DMS79 (cell line): Measurements from ENCODE around the gene TRABD2B.

ENCODE experiments used
- DNase-seq: peaks from one replicate; lab custom pipeline; 2025; lab: John Stamatoyannopoulos, UW

The TRABD2B gene

DNA sequence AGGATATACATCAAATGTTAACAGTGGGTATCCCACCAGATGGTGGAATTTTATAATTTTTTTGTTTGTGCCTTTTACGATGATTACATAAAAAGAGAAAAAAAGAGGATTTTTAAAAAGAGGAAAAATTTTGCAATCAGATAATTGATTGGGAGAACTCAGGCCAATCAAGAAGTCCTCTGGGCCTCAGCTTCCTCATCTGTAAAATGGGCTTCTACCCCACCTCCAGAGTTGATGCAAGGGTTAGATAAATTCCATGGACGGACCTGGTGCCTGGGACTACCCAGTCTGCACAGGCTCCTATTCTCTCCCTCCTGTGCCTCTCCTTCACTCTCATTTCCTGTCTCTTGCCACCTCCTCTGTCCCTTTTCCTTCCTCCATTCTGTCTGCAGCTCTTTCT is 88.9 kb downstream of the TRABD2B start:
- no peak for DNase-seq

DNA sequence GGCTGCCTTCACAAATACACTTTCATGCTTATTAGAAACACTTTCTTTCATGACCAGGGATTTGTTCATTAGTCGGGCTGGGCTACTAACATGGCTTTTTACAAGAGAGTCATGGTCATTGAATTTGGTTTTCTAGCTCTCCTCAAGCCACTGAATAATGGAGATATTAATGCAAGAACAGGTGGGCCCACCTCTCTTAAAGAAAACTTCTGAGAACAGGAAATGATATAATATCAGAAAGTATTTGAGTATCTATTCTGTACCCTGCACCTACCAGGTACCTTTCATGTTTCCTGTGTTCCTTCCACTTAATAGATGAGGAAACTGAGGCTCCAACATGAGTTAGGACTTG is 90.0 kb downstream of the TRABD2B start:
- no peak for DNase-seq

DNA sequence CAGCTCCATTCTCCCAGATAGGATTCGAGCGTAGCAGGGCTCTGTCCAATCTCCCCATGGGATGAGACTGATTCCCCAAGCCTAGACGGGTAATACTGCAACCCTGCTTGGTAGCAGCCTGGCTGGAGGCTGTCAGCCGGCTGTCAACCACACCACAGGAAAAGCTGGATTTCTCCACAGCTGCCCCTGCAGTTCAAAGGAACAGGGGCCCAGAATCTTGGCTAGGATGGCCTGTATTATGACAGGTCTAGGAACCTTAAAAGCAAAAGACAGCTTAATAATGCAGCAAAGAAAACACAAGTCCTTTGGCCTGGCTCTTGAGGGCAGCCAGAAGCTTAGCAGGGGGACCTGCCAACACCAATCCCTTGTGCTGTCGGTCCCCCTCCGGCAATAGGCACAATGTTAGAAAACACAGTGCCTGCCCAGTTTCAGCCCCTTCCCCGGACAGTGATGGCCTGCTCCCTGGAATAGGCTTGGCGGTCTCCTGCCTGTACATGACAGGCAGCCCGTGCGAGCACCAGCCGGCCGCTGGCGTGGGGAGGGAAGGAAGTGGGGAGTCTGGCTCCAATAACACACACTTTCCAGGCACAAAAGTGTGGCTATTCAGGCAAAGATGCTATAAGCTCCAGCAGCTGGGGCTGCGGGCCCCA is 90.5 kb downstream of the TRABD2B start:
- no peak for DNase-seq

DNA sequence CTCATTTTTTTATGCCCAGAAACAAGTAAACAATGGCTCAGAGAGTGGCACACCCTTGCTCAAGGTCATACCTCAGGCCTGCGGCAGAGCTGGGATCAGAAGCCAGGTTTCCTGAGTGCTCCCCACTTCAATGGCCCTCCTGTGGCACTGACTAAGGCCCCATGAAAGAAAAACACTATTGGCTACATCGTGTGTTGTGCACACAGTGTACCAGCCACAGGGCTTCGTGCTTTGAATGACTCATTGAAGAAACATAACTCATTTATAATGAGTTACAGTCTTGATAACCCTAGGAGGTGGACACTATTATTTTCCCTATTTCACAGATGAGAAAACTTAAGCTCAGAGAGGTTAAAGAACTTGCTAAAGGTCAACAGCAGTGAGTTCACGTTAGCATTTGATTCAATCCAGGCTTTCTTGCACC is 91.2 kb downstream of the TRABD2B start:
- peak; percentile 81 for DNase-seq

DNA sequence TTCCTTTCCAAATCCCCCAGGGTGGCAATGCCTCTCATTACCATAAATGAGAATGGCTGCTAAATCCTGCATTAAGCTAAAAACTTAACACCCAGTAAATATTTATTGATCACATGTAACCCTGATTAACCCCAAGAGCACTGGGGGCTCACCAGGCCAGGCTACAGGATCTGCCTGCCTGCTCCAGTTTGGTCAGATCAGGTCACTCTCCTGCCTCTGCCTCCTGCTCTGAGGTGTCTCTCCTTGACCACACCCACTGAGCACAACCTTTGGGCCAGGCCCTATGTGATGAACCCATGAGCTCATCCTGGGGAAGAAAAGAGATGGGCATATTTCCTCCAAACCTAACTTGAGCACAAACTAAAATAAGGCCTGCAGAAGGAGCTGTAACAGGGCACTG is 93.5 kb downstream of the TRABD2B start:
- DNase-seq, result no peak

- peak; percentile 98 for DNase-seq
Measured at GRCh38 chr1:47901001-47901575, 96.1 kb downstream of the TRABD2B start.

DNA sequence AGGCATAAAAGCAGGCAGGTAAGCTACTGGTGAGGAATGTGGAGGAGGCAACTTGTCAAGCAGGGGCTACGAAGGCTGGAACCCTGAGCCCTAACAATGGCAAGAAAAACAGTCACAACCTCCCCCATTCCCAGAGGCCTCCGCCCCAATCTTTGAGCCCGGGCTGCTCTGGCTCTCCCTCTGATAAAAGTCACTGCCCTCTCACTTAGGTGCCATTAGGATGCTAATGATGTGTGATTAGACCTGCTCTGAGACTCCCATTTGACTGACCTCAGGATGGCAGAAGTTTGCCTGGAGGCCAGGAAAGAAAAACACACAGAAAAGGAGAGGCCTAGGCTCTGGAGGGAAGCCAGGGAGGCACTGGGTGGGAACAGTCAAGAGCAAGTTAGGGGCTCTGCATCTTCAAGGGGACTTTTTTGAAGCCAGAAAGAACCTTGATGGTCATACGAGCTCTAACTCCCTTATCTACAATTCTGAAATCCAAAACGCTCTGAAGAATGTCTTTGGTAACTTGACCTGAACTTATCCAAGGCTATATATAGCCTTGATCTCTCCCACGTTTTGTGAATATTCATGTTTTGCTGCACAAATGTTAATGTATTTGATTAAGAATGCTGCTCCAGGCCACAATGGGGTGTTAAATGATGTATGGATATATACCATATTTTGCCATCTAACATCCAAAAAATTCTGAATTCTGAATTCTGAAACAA is 98.9 kb downstream of the TRABD2B start:
- DNase-seq, result peak; percentile 54

- no peak for DNase-seq
Measured at GRCh38 chr1:47895279-47896125, 101.7 kb downstream of the TRABD2B start.

- no peak for DNase-seq
Measured at GRCh38 chr1:47894410-47895278, 102.5 kb downstream of the TRABD2B start.

- peak; percentile 70 for DNase-seq
Measured at GRCh38 chr1:47893412-47893811, 103.8 kb downstream of the TRABD2B start.

GRCh38 chr1:47890779-47891178 is 106.4 kb downstream of the TRABD2B start:
- DNase-seq, result no peak

- no peak for DNase-seq
Measured at GRCh38 chr1:47888294-47888629, 108.9 kb downstream of the TRABD2B start.

DNA sequence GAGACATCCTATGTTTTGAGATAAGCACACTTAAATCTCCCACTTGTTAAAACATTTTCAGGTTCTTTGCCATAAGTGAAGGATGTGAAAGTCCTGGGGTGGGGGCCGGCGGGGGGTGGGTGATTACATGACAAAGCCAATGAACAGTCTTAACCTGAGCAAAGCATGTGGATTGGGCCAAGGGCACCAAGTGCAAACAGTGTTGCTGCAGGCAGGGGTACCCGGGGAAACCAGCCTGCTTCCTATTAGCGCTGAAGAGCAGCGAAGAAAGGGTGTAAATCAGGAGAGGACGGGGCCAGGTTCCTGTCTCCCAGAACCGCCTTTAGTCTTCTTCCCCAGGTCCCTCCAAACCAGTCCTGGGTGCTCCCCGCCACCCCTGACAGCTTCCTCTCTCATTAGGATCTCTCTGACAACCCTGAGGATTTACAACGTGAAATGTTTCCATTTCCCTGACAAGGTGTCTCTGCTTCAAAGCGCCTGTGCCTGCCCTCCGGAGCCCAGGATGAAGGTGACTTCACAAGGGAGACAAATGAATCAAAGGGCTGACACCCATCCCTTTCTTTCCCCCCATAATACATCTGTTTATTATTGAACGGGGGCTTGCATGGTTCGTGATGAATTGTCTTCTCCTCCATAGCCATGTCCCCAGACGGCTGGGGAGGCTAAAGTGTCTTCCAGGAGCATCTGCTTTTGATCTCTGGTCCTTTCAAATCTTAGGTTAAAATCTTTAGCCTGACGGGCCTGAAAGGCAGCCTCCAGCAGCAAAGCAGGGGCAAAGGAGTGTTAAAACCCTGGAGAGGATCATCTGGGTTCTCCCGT is 109.5 kb downstream of the TRABD2B start:
- no peak for DNase-seq

- DNase-seq, result no peak
Measured at GRCh38 chr1:47887060-47887459, 110.1 kb downstream of the TRABD2B start.

DNA sequence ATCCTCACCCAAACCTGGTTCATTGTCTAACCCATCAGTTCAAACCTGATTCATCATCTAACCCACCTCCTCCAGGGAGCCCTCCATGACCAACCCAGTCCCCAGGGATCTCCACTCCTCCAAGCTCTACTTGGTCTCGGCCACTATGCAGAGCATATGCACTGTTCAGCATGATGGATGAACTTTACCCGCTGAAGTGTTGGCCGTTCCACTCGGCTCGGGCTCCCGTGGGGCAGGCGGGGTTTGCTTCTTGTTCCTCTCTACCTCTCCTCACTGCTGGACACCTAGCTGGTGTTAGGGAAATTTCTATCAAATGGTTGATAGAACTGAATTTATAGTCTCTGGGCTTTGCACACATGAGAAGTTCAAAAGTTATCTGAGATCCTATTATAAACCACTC is 111.0 kb downstream of the TRABD2B start:
- no peak for DNase-seq

DNA sequence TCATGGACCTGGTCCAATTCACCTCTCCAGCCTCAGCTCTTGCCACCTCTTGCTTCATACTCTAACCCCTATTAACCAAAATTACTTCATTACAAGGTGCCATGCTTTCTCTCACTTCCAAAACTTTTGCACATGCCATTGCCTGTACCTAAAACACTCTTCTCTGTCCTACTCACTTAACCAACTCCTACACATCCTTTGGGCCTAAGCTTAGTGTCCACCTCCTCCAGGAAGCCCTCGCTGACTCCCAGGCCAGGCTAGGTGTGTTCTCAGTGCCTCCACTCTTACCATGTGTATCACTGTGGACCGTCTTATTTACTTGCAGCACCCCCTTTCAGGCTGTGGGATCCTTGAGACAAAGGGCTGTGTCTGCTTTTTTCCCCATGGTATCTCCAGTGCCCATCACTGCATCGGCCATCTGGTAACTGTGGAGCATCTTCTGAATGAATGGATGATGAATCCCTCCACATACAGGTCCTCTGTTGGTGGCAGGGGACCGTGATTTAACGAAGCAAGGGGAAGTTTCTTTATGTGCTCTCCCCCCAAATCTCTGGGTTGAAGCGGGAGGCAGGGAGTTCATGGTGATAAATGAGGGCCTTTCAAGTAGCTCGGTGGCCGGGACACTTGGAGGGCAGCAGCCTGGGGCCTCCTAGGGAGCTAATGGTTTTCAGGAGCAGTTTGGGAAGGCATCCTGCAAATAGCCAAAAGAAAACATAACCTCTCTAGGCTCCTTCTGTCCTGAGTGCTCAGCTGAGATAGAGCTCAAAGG is 111.9 kb downstream of the TRABD2B start:
- no peak for DNase-seq

DNA sequence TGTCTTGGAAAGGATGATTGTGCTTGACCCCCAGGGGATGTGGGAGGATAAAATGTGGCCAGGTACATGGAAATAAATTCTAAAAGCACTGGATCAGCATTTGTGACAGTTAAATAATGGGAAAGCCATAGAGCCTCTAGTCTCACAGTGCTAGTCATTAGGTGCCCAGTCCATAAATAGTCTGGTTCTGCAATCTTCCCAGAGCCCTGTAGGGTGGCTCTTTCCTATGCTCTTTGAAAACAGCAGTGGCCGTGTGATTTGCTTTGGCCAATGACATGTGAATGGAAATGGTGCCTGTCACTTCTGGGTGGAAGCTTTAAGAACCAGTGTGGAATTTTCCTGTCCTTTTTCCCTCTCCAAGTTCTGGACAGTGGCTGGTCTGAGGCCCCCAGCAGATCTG is 113.2 kb downstream of the TRABD2B start:
- no peak for DNase-seq

DNA sequence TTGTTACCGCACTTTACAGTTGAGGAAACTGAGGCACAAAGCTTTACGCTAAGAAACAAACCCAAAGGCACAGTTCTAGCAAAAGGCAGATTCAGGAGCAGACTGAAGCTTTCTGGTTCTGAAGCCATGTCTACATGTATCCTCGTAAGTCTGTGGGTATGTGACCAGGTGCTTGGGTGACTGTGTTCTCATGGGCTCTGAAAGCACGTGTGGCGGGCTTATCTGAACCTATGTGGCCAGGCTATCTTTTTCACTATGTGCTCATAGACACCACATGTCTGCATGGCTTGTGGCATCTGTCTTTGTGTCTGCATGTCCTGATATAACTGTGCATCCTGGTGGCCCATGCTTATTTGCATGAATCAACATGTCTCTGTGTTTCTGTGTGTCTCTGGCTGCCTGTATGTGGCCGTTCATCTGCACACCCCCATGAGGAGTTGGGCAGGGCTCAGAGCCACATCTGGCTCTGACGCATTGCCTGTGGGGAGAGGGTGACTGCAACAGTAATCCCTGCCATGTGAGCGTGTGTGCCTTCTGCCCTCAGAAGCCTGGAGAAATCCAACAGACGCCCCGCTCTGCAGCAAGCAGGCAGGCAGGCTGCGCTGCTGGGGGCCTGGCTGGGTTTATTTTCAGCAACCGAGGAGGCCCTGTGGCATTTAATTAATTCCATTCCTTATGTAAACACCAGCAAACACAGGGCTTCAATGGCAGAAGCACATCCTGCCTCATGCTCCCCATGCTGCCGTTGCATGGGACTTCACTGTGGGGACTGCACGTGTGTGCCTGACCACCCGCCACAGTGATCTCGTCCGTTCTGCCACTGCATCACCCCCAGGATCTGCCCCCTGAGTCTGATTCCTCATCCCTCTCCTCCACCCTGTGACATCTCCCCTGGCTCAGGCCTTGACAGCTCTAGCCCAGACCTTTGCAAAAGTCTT is 115.4 kb downstream of the TRABD2B start:
- no peak for DNase-seq

GRCh38 chr1:47876587-47876963 is 120.6 kb downstream of the TRABD2B start:
- no peak for DNase-seq
